Measurements from ENCODE around the gene ACYP2.
A peak's percentile ranks its signal among the peaks of the same experiment; 100 is the strongest.
"Not testable (repeated sequence)": the region's sequence is repeated elsewhere in the genome, so short reads cannot be mapped to it uniquely, and the experiment has no call there.

The ACYP2 gene

DNA sequence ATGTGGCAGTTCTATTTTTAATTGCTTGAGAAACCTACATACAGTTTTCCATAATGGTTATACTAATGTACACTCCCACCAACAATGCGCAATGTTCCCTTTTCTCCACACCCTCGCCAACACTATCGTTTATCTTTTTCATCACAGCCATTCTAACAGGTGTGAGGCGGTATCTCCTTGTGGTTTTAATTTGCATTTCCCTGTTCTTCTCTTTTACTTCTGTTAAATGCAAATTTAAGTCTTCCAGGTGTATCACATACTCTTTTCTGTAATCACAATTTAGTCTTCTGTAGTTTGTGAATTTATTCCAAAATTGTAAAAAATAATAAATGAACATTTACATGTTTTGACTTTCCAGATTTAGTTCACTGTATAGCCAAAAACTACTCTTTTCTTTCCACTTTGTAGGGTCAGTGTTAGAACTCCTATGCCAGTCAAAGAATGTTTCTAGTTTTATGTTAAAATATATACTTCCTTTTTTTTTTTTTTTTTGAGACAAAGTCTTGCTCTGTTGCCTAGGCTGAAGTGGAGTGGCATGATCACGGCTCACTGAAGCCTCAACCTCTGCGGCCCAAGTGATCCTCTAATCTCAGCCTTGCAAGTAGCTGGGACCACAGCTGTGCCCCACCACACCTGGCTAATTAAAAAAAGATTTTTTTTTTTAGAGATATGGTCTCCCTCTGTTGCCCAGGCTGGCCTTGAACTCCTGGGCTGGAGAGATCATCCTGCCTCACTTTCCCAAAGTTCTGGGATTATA is 15.4 kb upstream of the ACYP2 start:
- DNase-seq: no peak

- no peak for DNase-seq
These were observed 14.6 kb upstream of the ACYP2 start for GRCh38 chr2:54100772-54101171.

DNA sequence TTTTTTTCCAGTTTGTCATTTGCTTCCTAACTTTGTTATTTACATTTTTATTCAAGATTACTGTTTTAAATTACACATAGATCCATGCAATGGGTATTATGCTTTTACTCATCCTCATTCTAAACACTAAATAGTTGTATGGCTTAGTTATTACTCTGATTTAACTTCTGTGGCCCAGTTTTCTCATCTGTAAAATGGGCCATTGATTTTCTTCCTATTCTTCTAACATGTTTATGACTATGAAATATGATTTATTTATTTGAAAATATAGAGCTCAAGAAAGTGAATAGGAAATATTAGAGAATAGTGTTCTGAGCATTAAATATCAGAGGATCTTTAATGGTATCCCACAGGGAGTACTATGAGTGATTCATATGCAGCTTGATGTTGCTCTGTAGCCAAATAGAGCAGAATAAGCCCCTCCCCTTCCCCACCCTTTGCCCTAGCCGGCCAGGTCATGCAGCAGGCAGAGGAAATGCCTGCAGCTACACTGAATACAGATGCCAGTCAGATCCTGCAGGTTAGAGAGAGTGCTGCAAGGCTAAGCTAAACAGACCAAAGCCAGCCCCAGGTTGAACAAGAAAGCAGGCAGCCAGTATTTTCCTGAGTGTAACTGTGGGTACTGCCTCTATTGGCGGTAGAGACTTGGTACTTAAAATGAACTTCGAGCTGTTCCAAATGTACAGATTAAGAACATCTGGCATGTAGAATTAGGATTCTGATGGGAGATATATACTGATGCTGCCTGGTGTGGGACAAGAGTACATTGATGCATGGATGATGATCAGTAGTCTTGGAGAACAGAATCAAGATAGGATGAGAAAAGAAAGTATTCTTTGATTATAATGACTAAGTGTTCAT is 11.7 kb upstream of the ACYP2 start:
- DNase-seq: no peak

DNA sequence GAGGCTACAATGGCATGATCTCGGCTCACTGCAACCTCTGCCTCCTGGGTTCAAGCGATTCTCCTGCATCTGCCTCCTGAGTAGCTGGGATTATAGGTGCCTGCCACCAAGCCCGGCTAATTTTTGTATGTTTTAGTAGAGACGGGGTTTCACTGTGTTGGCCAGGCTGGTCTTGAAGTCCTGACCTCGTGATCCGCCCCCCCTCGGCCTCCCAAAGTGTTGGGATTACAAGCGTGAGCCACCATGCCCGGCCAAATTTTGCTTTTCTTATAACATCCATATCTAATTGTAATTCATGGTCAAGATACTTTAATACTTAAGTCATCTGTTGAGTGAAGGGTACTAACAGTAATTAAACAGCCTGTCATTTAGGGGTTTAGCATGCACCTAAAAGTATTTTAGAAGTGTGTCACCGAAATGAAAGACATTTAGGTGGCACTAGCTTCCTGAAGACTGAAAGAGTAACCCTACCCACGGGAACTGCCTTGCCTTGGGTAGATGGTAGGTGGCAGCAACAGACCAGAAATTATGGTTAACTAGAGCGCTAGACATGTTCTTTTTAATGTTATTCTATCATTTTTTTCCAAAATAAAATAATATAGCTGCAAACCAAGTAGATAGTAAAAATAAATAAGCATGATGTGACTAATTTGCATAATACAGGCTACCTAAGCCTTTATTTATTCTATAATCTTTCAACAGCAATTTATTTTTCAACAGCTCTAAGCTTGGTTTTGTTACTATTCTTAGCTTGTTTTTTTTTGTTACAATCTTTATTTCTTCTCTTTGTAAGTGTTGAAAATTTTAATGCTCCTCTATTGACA is 8.6 kb upstream of the ACYP2 start:
- peak in 1 of 4 experiments; percentile 7 for DNase-seq

DNA sequence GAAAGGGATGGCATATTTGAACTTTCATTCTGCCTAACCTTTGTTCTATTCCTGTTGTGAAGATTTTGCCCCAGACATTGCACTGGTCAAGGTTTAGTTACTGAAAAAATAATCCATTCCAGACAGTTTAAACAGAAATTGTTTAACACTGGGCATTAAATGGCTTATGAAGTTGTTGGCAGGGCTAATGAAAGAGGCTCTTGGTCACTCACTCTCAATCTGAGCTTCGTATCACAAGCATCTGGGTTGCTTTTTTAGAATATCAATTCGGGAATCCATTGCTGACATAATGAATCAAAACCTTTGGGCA is 8.0 kb upstream of the ACYP2 start:
- no peak for DNase-seq

DNA sequence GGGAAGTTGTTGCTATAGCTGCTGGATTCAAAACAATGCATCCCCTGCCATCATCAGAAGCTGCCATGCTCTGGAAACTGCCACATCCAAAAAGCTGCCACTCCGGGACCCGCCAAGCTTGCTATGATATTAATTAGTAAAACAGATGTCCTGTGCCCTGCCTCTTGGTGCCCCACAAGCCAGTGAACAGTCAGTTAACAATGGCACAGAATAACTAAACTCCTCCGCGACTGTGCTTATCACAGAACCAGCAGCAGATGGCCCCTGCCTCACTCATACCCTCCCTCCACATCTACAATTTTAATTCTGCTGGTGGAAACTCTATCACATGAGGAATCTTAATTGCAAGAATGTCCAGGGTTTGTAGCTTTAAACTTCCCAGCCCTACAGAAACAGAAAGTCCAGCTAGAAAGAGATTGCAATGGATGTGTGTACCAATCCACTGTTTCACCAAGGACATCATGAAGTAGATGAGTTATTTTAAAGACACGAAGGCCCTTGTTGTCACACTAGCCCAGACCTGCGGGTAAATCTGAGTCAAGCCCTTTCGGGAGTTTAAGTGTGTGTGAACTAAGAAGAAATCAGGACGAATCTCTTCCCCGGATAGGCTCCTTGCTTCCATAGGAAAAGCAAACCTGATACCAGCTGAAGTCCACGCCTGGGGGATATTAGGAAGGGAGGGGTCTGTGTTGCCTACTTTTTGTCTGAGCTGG is 7.4 kb upstream of the ACYP2 start:
- DNase-seq: no peak

GRCh38 chr2:54109848-54110247 is 5.6 kb upstream of the ACYP2 start:
- DNase-seq: no peak

- DNase-seq: not testable (repeated sequence)
These were observed 936 bp upstream of the ACYP2 start for GRCh38 chr2:54114479-54114878.

DNA sequence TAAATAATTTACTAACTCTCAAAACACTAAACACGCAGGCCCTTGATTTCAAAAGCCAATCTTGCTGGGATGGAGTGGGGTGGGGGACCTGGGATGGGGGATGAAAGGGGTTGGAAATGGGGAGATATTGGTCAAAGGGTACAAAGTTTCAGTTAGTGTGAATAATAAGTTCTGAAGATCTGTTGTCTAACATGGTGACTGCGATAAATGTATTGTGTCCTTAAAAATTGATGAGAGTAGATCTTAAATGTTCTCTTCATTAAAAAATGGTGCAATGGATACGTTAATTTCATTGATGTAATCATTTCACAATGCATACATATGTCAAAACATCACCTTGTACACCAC is 505 bp upstream of the ACYP2 start:
- no peak for DNase-seq

GRCh38 chr2:54116598-54116997 is 1.2 kb downstream of the ACYP2 start:
- not testable (repeated sequence) for DNase-seq

GRCh38 chr2:54120950-54121349 is 5.5 kb downstream of the ACYP2 start:
- no peak for DNase-seq

DNA sequence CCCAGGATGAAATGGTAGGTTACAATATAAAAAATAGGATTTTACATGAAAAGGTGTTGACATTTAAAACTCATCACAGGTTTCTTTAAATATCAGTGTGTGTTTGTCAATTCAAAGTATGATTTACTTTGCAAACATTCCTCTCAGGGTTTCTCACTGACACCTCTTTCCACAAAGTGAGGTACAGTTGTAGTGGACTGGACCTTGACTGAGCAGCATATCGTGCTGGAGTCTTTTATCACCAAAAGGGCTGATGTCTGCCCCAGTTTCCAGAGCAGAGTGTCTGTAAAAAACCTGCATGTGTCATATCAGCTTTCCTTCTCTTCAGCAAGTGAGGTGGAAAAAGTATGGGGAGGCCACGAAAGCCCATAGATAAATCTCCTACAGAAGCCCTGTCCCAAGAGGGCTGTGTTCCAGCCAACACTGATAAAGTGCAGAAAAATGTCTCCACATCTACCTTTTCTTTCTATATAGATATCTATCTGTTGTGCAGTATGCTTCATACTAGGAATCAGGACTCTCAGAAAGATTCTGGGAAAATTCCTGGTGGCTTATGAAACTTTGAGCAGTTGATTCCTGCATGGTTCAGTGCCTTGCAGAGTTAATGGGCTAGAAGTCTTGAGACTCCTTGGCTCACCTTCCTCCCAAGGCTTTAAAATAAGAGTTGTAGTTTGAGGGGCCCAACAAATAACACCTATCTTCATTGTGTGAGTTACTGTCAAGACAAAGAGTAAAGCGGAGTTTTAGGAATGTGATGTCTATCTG is 6.9 kb downstream of the ACYP2 start:
- DNase-seq: no peak

- no peak for DNase-seq
These were observed 7.5 kb downstream of the ACYP2 start for GRCh38 chr2:54122939-54123338.

DNA sequence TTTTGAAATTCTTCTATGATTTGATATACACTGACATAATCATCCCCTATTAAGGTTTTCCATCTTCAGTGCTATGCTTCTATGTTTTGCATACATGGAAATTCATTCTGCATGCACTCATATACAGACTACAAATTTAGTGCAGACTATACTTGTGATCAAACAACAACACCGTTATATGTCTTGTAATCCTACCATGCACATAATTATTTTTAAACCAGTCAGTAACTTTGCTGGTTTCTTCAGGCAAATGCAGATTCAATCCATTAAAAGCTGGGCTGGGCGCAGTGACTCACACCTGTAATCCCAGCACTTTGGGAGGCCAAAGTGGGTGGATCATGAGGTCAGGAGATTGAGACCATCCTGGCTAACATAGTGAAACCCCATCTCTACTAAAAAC is 11.8 kb downstream of the ACYP2 start:
- DNase-seq: not testable (repeated sequence)

GRCh38 chr2:54133056-54133455 is 17.6 kb downstream of the ACYP2 start:
- DNase-seq: no peak

DNA sequence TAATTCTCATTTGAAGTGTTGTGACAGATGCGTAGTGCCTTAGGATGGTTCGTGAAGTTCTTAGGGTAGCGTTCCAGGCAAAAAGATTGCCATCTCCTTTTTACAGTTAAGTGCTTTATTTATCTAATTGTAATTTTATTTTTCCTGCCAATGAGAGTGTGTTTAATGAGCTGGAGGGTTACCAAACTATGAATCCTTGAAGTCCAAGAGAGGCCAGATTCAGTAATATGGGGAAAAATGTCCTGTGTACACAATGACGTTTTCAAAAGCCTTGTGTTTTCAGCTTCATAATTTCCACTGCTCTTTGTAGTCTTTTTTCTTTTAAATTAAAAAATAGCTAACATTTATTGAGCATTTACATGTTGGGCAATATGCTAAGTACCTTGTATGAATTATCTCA is 23.8 kb downstream of the ACYP2 start:
- no peak for DNase-seq

- no peak for DNase-seq
These were observed 28.4 kb downstream of the ACYP2 start for GRCh38 chr2:54143780-54144179.

DNA sequence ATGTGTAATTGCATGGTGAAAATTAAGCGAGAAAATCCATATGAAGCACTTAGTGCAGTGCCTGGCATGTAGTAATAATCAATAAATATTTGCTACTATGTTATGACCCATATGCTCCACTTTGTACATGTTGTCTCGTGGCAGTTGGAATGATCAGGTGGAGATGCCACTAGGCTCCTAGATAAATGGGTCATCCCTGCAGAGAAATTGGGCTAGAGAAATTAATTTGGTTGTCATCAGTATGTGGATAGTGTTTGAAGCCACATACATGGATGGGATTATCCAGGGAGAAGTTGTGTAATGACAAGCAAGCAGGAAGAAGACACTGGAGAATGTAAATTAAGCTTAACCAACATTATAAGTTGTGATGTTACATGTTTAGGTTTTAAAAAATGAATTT is 33.0 kb downstream of the ACYP2 start:
- no peak for DNase-seq

DNA sequence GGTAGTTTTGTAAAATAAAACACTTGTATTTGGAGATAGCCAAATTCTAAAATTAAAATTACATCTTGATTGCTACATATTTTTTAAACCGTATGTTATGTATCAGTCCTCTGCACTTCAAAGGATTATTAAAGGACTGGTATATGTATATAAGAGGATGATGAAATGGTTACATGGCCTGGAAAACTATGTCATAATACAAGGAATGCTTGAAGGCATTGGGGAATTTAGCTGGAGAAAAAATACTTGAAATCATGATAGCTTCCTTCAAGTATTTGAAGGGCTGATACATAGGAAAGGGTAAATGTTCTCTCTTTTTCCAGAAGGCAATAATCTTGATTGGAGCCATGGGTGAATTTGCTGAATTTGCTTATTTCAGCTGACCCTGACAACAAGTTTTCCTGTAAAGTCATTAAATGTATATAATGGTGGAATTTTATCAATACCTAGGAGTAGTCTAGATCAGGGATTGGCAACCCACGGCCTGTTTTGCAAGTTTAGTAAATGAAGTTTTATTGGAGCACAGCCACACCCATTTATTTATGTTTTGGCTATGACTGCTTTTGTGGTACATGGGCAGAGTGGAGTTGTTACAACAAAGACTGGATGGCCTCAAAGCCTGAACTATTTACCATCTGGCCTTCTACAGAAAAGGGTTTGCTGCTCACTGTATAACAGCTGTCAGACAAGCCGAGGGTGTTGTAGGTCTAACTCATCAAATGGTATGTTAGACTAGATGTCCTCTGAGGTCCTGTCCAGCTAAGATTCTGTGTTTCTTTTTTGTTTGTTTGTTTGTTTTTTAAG is 34.4 kb downstream of the ACYP2 start:
- DNase-seq: no peak

DNA sequence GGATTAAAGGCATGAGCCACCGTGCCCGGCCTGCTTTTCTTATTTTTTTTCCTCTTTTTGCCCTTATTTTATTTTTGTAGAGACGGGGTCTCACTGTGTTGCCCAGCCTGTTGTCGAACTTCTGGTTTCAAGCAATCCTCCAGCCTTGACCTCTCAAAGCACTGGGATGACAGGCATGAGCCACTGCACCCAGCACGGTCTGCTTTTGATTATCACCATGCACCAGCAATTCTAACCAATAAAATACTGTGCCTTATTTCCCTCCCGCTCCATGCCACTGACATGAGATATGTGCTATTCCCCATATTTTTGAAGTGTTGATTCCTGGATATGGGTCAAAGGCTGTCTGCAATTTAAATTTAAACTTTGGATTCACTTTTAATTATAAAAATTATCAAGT is 42.9 kb downstream of the ACYP2 start:
- no peak for DNase-seq

DNA sequence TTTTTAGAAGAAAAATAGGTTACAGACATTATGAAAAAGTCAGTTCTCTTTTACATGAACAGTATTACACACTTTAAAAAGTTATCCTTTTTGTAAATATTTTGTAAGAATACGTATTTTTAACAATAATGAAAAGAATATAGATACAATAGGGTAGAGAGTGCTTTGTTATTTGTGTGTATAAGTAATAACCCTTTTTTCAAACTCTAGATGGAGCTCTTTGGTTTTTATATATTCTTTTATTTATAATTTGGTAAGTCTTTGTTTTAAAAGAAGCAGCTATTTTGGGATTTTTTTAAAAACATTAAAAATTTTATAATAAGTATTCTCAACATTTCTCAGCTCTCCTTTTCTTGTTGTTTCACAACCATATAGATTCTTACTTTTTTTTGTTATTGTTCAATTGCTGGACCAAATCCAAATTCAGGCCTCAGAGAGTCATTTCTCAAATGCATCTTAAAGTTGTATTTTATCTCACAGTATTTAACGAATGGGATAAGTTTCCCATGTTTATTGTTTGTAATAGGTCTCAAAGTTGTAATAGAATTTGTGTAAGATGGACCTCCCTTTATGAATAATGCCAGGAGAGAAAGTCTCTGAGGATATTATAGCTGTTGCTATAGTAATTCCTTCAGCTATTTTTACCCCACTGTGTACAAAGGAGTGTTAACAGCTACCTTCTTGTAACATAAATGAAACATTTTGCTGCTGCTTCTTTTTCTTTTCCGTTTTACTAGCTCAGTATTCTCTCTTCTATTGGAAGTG is 46.4 kb downstream of the ACYP2 start:
- no peak for DNase-seq
